ENCODE results near the gene SNX8.
A peak's percentile ranks its signal among the peaks of the same experiment; 100 is the strongest.

The SNX8 gene

GRCh38 chr7:2209146-2209960, 104.9 kb downstream of the SNX8 start:
- peak; percentile 89 for TF ChIP-seq CTCF (IDR thresholded peaks at IDR 0.05; ENCODE audit: borderline replicate concordance, insufficient read depth, low read depth, low read length)
- H3K4me3 ChIP-seq (ENCODE audit: low read depth, low read length), result no peak overlapping the region

GRCh38 chr7:2208712-2209111, 105.5 kb downstream of the SNX8 start:
- no peak for TF ChIP-seq CTCF (IDR thresholded peaks at IDR 0.05; ENCODE audit: borderline replicate concordance, insufficient read depth, low read depth, low read length)
- no peak overlapping the region for H3K4me3 ChIP-seq (ENCODE audit: low read depth, low read length)

GRCh38 chr7:2205036-2205780, 109.0 kb downstream of the SNX8 start:
- H3K4me3 ChIP-seq (ENCODE audit: low read depth, low read length), result no peak overlapping the region
- no peak for TF ChIP-seq CTCF (IDR thresholded peaks at IDR 0.05; ENCODE audit: borderline replicate concordance, insufficient read depth, low read depth, low read length)

- H3K4me3 ChIP-seq (ENCODE audit: low read depth, low read length), result no peak overlapping the region
- TF ChIP-seq CTCF (IDR thresholded peaks at IDR 0.05; ENCODE audit: borderline replicate concordance, insufficient read depth, low read depth, low read length), result no peak
These were observed 109.8 kb downstream of the SNX8 start for GRCh38 chr7:2204446-2204845.

- H3K4me3 ChIP-seq (ENCODE audit: low read depth, low read length), result no peak overlapping the region
- no peak for TF ChIP-seq CTCF (IDR thresholded peaks at IDR 0.05; ENCODE audit: borderline replicate concordance, insufficient read depth, low read depth, low read length)
These were observed 110.4 kb downstream of the SNX8 start for GRCh38 chr7:2203766-2204300.

GRCh38 chr7:2202901-2203765, 111.1 kb downstream of the SNX8 start:
- H3K4me3 ChIP-seq (ENCODE audit: low read depth, low read length), result no peak overlapping the region
- TF ChIP-seq CTCF (IDR thresholded peaks at IDR 0.05; ENCODE audit: borderline replicate concordance, insufficient read depth, low read depth, low read length), result no peak

All from GM12875 (cell line).